SK-N-SH treated with all-trans-retinoic acid at 6 μM for 48 hours (cell line): Measurements from ENCODE around the gene AGAP1.

Experiments
- ATAC-seq: fragments of 200-7000 bp; cut with Tn5 transposase; 3 replicates; pipeline ENCODE4 v1.9.1; 2020; ENCODE audit warnings: mild to moderate bottlenecking, moderate library complexity
- ARNTL ChIP-seq: fragments of 450-650 bp; formaldehyde crosslinking; IDR thresholded peaks from 2 replicates; pipeline ENCODE4 v1.5.0; 2020; ENCODE audit warnings: low read depth, mild to moderate bottlenecking, moderate library complexity, borderline replicate concordance
- BACH2 ChIP-seq: fragments of 250-450 bp; sonication (Bioruptor Pico); IDR thresholded peaks from 2 replicates; pipeline ENCODE4 v1.9.0; 2021; ENCODE audit warnings: mild to moderate bottlenecking, borderline replicate concordance
- CSDC2 ChIP-seq: fragments of 250-450 bp; sonication (Bioruptor Pico); IDR thresholded peaks from 2 replicates; pipeline ENCODE4 v1.5.0; 2020; ENCODE audit warnings: mild to moderate bottlenecking, moderate library complexity
- CSRNP3 ChIP-seq: fragments of 250-450 bp; sonication (Bioruptor Pico); IDR thresholded peaks from 2 replicates; pipeline ENCODE4 v1.5.1; 2021; ENCODE audit warnings: mild to moderate bottlenecking, moderate library complexity
- ESRRG ChIP-seq: fragments of 250-450 bp; sonication (Bioruptor Pico); IDR thresholded peaks from 2 replicates; pipeline ENCODE4 v1.6.1; 2021; ENCODE audit warnings: mild to moderate bottlenecking
- GLIS3 ChIP-seq: fragments of 250-450 bp; sonication (Bioruptor Pico); IDR thresholded peaks from 2 replicates; pipeline ENCODE4 v1.5.0; 2020; ENCODE audit warnings: mild to moderate bottlenecking, moderate library complexity
- ISL1 ChIP-seq: fragments of 250-450 bp; sonication (Bioruptor Pico); IDR thresholded peaks from 2 replicates; pipeline ENCODE4 v2.1.2; 2022; ENCODE audit warnings: mild to moderate bottlenecking, moderate library complexity
- OSR1 ChIP-seq: fragments of 250-450 bp; sonication (Bioruptor Pico); IDR thresholded peaks from 2 replicates; pipeline ENCODE4 v1.8.0; 2022; ENCODE audit warnings: moderate library complexity, mild to moderate bottlenecking, inconsistent platforms
- PATZ1 ChIP-seq: fragments of 250-450 bp; sonication (Bioruptor Pico); IDR thresholded peaks from 2 replicates; pipeline ENCODE4 v1.8.0; 2020; ENCODE audit warnings: mild to moderate bottlenecking, moderate library complexity, borderline replicate concordance
- POU6F1 ChIP-seq: fragments of 250-450 bp; sonication (Bioruptor Pico); IDR thresholded peaks from 2 replicates; pipeline ENCODE4 v1.8.0; 2021; ENCODE audit warnings: low read depth, mild to moderate bottlenecking, moderate library complexity, borderline replicate concordance
- PPARA ChIP-seq: fragments of 250-450 bp; sonication (Bioruptor Pico); IDR thresholded peaks from 2 replicates; pipeline ENCODE4 v1.5.0; 2020; ENCODE audit warnings: mild to moderate bottlenecking, borderline replicate concordance
- RARB ChIP-seq: fragments of 250-450 bp; sonication (Bioruptor Pico); IDR thresholded peaks from 2 replicates; pipeline ENCODE4 v1.8.0; 2021; ENCODE audit warnings: mild to moderate bottlenecking, moderate library complexity
- SNAI2 ChIP-seq: fragments of 250-450 bp; sonication (Bioruptor Pico); IDR thresholded peaks from 2 replicates; pipeline ENCODE4 v1.5.0; 2020; ENCODE audit warnings: mild to moderate bottlenecking, moderate library complexity
- TCF4 ChIP-seq: fragments of 250-450 bp; sonication (Bioruptor Pico); IDR thresholded peaks from 2 replicates; pipeline ENCODE4 v1.8.0; 2021; ENCODE audit warnings: mild to moderate bottlenecking, moderate library complexity, borderline replicate concordance
- TSHZ2 ChIP-seq: fragments of 250-450 bp; sonication (Bioruptor Pico); IDR thresholded peaks from 2 replicates; pipeline ENCODE4 v1.5.0; 2020; ENCODE audit warnings: mild to moderate bottlenecking, moderate library complexity
- ZFP3 ChIP-seq: fragments of 250-450 bp; sonication (Bioruptor Pico); IDR thresholded peaks from 2 replicates; pipeline ENCODE4 v1.5.0; 2020; ENCODE audit warnings: mild to moderate bottlenecking, moderate library complexity
- ZFP30 ChIP-seq: fragments of 450-650 bp; formaldehyde crosslinking; IDR thresholded peaks from 2 replicates; pipeline ENCODE4 v1.5.0; 2022; ENCODE audit warnings: mild to moderate bottlenecking, moderate library complexity
- ZNF70 ChIP-seq: fragments of 450-650 bp; formaldehyde crosslinking; IDR thresholded peaks from 2 replicates; pipeline ENCODE4 v1.5.0; 2020; ENCODE audit warnings: mild to moderate bottlenecking, moderate library complexity
- ZNF8 ChIP-seq: fragments of 450-650 bp; formaldehyde crosslinking; IDR thresholded peaks from 2 replicates; pipeline ENCODE4 v1.5.0; 2020; ENCODE audit warnings: mild to moderate bottlenecking, moderate library complexity

The AGAP1 gene

GRCh38 chr2:235757640-235758039, 263.8 kb downstream of the AGAP1 start:
- no peak for ATAC-seq
- TF ChIP-seq ZFP3 (CRISPR knock-in tag) (no peak), ZNF70 (CRISPR knock-in tag) (no peak), CSDC2 (CRISPR knock-in tag) (no peak), ISL1 (CRISPR knock-in tag) (no peak), PATZ1 (CRISPR knock-in tag) (no peak), ARNTL (CRISPR knock-in tag) (no peak), ESRRG (CRISPR knock-in tag) (no peak), OSR1 (no peak), PPARA (no peak), SNAI2 (CRISPR knock-in tag) (no peak), POU6F1 (no peak), TCF4 (no peak), CSRNP3 (CRISPR knock-in tag) (no peak), ZNF8 (CRISPR knock-in tag) (no peak), BACH2 (CRISPR knock-in tag) (no peak)

GRCh38 chr2:235762832-235763598, 269.2 kb downstream of the AGAP1 start:
- ATAC-seq = no peak
- TF ChIP-seq RARB (CRISPR knock-in tag) = no peak
- TF ChIP-seq ZNF8 (CRISPR knock-in tag) = no peak
- TF ChIP-seq ISL1 (CRISPR knock-in tag) = no peak
- TF ChIP-seq ZFP30 (CRISPR knock-in tag) = no peak
- no peak for TF ChIP-seq TSHZ2 (CRISPR knock-in tag)
- no peak for TF ChIP-seq PATZ1 (CRISPR knock-in tag)
- TF ChIP-seq POU6F1 = no peak
- no peak for TF ChIP-seq GLIS3 (CRISPR knock-in tag)
